Cardiac fibroblast (primary cell): ENCODE measurements around the gene ADAM10.

Source experiments
- DNase-seq, 2 donors: peaks; one replicate each; pipeline versions ENCODE4 v3.0.0 to v3.0.0-alpha.2; 2010; ENCODE audit warnings: low read depth in 2 of 2
- H3K4me3 ChIP-seq, 2 donors: replicated peaks in 1 of 2; 1 replicate in 1 of 2; 2 replicates in 1 of 2; pipeline ENCODE4 v1.5.1; 2011; ENCODE audit warnings: low read depth in 2 of 2, low read length in 2 of 2, mild to moderate bottlenecking in 2 of 2, moderate library complexity in 1 of 2
- CTCF ChIP-seq: IDR thresholded peaks from one replicate; pipeline ENCODE4 v1.5.1; 2011; ENCODE audit warnings: low read depth, mild to moderate bottlenecking, low read length, inconsistent platforms

The ADAM10 gene

GRCh38 chr15:58748040-58748851 is 1.3 kb downstream of the ADAM10 start:
- TF ChIP-seq CTCF = no peak
- no peak for DNase-seq
- H3K4me3 ChIP-seq = peak overlapping the region; percentile 86 to 89

GRCh38 chr15:58746174-58746573 is 3.3 kb downstream of the ADAM10 start:
- no peak for TF ChIP-seq CTCF
- H3K4me3 ChIP-seq = peak overlapping the region in 1 of 2 donors; percentile 89
- DNase-seq = no peak

- no peak for DNase-seq
- no peak for TF ChIP-seq CTCF
- H3K4me3 ChIP-seq = no peak overlapping the region
These were observed 6.5 kb downstream of the ADAM10 start for GRCh38 chr15:58742819-58743502.

- TF ChIP-seq CTCF = no peak
- H3K4me3 ChIP-seq = no peak overlapping the region
- DNase-seq = peak; percentile 80 to 90
These were observed 7.3 kb downstream of the ADAM10 start for GRCh38 chr15:58742022-58742813.

- no peak for DNase-seq
- H3K4me3 ChIP-seq = no peak overlapping the region
- TF ChIP-seq CTCF = no peak
These were observed 8.5 kb downstream of the ADAM10 start for GRCh38 chr15:58741032-58741431.

GRCh38 chr15:58740436-58740835 is 9.1 kb downstream of the ADAM10 start:
- no peak for DNase-seq
- no peak for TF ChIP-seq CTCF
- H3K4me3 ChIP-seq = no peak overlapping the region
